Neural crest cell (in vitro differentiated cells): Measurements from ENCODE around the gene PKD2L1. TPM values are rescaled to one million over a fixed set of nuclear protein-coding genes. Genes with fewer than 3 reads are reported as not detected.
"Not testable (repeated sequence)": the region's sequence is repeated elsewhere in the genome, so short reads cannot be mapped to it uniquely, and the experiment has no call there.

Experiments
- DNase-seq: peaks from one replicate; pipeline ENCODE4 v3.0.0; 2021; ENCODE audit warnings: low read depth, mixed read lengths, low spot score
- H3K27ac Mint-ChIP-seq: one replicate; pipeline ENCODE4 v1.8.0; 2021; ENCODE audit warnings: mild to moderate bottlenecking, mixed read lengths; ENCODE audit not compliant: unreplicated experiment
- H3K27me3 Mint-ChIP-seq: 2 replicates; pipeline ENCODE4 v1.8.0; 2021; ENCODE audit warnings: low read depth, mild to moderate bottlenecking, mixed read lengths
- H3K36me3 Mint-ChIP-seq: 2 replicates; pipeline ENCODE4 v1.8.0; 2021; ENCODE audit warnings: low read depth, mild to moderate bottlenecking, mixed read lengths
- H3K4me1 Mint-ChIP-seq: 2 replicates; pipeline ENCODE4 v1.8.0; 2021; ENCODE audit warnings: mixed read lengths
- H3K4me3 Mint-ChIP-seq: one replicate; pipeline ENCODE4 v1.8.0; 2021; ENCODE audit warnings: mild to moderate bottlenecking, mixed read lengths
- H3K9me3 Mint-ChIP-seq: 2 replicates; pipeline ENCODE4 v1.8.0; 2021; ENCODE audit warnings: mixed read lengths
- total RNA-seq: library from RNA; stranded (reverse); gene quantifications from 2 replicates; pipeline ENCODE4 v1.2.1, GENCODE V29; 2021
- TF ChIP-seq, protein P1 (sequence below): fragments of 200-600 bp; sonication (generic); conservative IDR thresholded peaks from 2 replicates; pipeline ENCODE4 v1.5.0; 2021; ENCODE audit warnings: antibody characterized with exemption, mild to moderate bottlenecking

Gene PKD2L1
- total RNA-seq, 1 donor from 2014 or later = not detected

DNA sequence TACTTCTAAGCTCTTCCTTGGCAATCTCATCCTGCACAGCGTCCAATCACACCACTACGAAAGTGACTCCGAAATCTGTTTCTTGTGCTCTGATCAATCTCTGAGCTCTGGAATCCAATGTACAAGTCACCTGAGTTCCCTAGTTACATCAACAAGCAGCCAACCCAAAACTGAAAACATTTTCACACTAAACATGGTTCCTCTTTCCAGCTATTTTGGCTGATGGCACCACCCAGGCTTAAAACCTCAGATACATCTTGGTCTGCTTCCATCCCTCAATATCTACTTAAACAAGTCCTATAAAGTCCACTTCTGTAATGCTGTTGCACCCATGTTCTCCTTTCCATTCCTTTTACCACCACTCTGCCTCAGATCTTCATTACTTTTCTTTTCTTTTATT lies 47.1 kb downstream of the PKD2L1 start:
- DNase-seq = no peak
- no peaks in the 10 kb centered on the region for H3K9me3 Mint-ChIP-seq
- H3K27ac Mint-ChIP-seq = no peak overlapping the region
- peaks cover 14% of the 10 kb centered on the region for H3K36me3 Mint-ChIP-seq
- TF ChIP-seq, protein P1, sequence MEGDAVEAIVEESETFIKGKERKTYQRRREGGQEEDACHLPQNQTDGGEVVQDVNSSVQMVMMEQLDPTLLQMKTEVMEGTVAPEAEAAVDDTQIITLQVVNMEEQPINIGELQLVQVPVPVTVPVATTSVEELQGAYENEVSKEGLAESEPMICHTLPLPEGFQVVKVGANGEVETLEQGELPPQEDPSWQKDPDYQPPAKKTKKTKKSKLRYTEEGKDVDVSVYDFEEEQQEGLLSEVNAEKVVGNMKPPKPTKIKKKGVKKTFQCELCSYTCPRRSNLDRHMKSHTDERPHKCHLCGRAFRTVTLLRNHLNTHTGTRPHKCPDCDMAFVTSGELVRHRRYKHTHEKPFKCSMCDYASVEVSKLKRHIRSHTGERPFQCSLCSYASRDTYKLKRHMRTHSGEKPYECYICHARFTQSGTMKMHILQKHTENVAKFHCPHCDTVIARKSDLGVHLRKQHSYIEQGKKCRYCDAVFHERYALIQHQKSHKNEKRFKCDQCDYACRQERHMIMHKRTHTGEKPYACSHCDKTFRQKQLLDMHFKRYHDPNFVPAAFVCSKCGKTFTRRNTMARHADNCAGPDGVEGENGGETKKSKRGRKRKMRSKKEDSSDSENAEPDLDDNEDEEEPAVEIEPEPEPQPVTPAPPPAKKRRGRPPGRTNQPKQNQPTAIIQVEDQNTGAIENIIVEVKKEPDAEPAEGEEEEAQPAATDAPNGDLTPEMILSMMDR = no peak
- peaks cover 24% of the 10 kb centered on the region for H3K4me1 Mint-ChIP-seq
- H3K4me3 Mint-ChIP-seq = no peak overlapping the region
- H3K27me3 Mint-ChIP-seq = no peaks in the 10 kb centered on the region

DNA sequence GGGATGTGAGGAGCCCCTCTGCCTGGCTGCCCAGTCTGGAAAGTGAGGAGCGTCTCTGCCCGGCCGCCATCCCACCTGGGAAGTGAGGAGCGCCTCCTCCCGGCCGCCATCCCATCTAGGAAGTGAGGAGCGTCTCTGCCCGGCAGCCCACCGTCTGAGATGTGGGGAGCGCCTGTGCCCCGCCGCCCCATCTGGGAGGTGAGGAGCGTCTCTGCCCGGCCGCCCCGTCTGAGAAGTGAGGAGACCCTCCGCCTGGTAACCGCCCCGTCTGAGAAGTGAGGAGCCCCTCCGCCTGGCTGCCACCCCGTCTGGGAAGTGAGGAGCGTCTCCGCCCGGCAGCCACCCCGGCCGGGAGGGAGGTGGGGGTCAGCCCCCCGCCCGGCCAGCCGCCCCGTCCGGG lies 53.1 kb downstream of the PKD2L1 start:
- peaks cover 21% of the 10 kb centered on the region for H3K36me3 Mint-ChIP-seq
- H3K9me3 Mint-ChIP-seq, H3K4me3 Mint-ChIP-seq, DNase-seq, H3K27me3 Mint-ChIP-seq, H3K27ac Mint-ChIP-seq, H3K4me1 Mint-ChIP-seq: not testable (repeated sequence)

DNA sequence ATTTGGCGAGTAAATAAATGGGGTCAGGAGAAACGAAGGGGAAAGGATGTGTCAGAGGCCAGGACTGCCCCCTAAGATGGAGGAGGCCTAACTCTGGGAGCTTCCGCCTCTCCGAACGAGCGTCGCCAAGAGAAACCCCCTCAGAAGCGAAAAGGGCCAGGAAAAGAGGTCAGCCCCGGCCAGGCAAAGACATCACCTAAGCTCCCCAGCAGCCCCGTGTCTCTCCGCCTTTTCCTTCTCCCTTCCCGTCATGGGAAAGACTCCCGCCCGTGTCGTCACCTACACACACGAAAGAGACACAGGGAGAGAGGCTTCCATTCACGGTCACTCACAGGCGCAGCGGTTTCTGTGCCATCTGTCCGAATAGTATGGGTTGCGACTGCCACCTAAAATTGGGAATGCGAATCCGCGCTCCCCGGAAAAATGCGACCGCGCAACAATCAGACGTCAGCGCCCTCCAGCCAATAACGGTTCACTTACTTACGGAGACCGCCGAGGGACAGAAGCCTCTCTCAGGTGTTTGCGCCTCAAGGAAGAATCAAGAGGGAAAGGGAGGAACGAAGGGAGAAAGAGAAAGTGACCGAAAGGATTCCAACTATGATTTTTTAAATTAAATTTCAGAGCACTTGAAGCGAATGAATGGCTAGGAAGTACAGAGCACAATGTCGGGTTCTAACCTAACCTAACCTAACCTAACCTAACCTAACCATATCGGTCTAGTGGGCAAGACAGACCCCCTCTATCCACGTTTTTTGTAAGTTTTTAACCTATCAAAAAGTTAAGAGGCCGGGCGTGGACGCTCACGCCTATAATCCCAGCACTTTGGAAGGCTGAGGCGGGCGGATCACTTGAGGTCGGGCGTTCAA lies 62.6 kb downstream of the PKD2L1 start, which contains the start of gene CWF19L1:
TSS of gene CWF19L1 (minus strand) at position 400 of the 866 bp plus-strand sequence. CDS start at position 355, 45 bp downstream.
- Mint-ChIP-seq H3K27me3 (no peaks in the 10 kb centered on the region), H3K9me3 (no peaks in the 10 kb centered on the region), H3K27ac (peak within 1 kb of the TSS; percentile 96)

DNA sequence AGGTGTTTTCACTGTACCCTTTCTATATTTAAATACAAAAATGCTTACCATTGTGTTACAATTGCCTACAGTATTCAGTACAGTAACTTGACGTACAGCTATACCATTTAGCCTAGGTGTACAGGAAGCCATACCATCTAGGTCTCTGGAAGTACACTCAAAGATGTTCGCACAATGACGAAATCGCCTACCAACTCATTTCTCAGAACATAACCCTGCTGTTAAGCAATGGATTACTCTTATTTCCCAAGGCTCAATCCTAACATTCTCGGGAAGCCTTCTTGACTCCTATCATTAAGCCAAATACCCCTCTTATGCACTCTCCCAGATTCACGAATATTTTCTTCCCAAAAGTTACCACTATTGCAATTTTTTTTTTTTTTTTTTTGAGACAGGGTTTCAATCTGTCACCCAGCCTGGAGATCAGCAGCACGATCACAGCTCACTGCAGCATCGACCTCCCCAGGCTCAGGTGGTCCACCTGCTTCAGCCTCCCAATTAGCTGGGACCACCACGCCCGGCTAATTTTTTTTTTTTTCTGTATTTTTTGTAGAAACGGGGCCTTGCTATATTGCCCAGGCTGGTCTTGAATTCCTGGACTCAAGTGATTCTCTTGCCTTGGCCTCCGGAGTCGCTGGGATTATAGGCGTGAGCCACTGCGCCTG lies 64.1 kb downstream of the PKD2L1 start:
- Mint-ChIP-seq H3K27ac (no peak overlapping the region), H3K9me3 (no peaks in the 10 kb centered on the region), H3K27me3 (no peaks in the 10 kb centered on the region), H3K4me1 (peaks cover 9% of the 10 kb centered on the region), H3K36me3 (peaks cover 2% of the 10 kb centered on the region), H3K4me3 (peak overlapping the region; percentile 78)
- DNase-seq = no peak
- TF ChIP-seq, protein P1 = no peak

More for the DNA sequence above, 62.6 kb downstream of the PKD2L1 start, which contains the start of gene CWF19L1:
- peaks cover 9% of the 10 kb centered on the region for H3K4me1 Mint-ChIP-seq
- TF ChIP-seq, protein P1 = no peak
- DNase-seq = peak; percentile 72
- H3K4me3 Mint-ChIP-seq = peak within 1 kb of the TSS; percentile 99
- H3K36me3 Mint-ChIP-seq = peaks cover 2% of the 10 kb centered on the region

DNA sequence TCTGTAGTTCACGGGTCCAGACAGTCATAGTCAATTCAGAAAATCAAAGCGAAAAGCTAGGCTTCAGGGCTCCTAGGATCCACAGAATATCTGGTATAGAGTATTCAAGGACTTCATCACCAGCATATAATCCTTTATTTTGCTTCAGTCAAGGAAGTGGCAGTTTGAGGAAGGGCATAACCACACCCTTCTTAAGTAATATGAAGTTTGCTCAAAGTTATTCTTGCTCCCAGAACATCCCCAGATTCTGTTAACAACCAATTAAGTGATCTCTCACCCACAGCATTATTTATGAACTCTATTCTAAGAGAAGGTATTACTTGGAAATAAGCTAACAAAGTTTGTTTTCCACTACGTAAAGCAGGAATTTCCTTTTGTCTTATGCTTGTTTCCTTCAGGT lies 75.8 kb downstream of the PKD2L1 start:
- H3K36me3 Mint-ChIP-seq = peaks cover 6% of the 10 kb centered on the region
- H3K4me3 Mint-ChIP-seq = no peak overlapping the region
- H3K27me3 Mint-ChIP-seq = no peaks in the 10 kb centered on the region
- H3K4me1 Mint-ChIP-seq = no peaks in the 10 kb centered on the region
- no peaks in the 10 kb centered on the region for H3K9me3 Mint-ChIP-seq
- H3K27ac Mint-ChIP-seq = no peak overlapping the region
- DNase-seq = no peak
- TF ChIP-seq, protein P1 = no peak

DNA sequence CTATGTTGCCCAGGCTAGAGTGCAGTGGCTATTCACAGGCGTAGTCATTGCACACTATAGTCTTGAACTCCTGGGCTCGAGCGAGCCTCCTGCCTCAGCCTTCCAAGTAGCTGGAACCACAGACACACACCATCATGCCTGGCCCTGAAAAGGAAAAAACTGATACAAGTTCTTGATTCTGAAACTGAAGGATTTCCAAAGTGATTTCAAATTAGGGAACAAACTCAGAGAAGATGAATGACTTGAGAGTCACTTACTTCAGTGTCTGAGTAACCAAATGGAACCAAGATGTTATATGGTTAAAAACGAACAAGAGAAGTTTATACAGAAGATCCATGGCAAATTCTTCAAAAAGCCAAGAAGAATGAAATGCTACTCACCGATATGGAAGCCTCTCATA lies 77.0 kb downstream of the PKD2L1 start:
- H3K4me3 Mint-ChIP-seq = no peak overlapping the region
- H3K27ac Mint-ChIP-seq = no peak overlapping the region
- peaks cover 6% of the 10 kb centered on the region for H3K36me3 Mint-ChIP-seq
- H3K27me3 Mint-ChIP-seq = no peaks in the 10 kb centered on the region
- no peaks in the 10 kb centered on the region for H3K4me1 Mint-ChIP-seq
- TF ChIP-seq, protein P1 = no peak
- H3K9me3 Mint-ChIP-seq = no peaks in the 10 kb centered on the region
- DNase-seq = no peak
